GM12801 (cell line): ENCODE results near the gene RSPO4.

Experiments used
- CTCF ChIP-seq: IDR thresholded peaks from one replicate; pipeline ENCODE4 v1.5.1; 2011; ENCODE audit warnings: control low read depth; ENCODE audit not compliant: insufficient read length; ENCODE audit errors: extremely low read depth

Gene RSPO4

DNA sequence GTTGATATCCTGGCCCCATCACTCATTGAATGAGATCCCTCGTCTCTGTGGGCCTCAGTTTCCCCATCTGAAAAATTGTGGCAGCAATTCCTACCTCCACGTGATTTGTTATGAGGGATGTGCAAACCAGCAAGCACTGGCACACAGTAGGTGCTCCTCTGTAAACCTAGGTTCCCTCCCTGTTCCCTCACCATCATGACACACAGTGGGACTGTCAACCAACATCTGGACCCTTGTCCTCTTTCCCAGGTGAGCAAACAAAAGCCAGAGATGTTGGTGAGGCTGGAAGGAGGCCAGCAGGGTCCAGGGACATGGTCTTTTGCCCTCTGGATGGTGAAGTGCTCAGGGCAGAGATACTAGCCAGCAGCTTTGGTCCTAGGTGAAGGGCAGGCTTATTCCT lies 26.1 kb downstream of the RSPO4 start:
- no peak for TF ChIP-seq CTCF

GRCh38 chr20:973785-974194 lies 28.3 kb downstream of the RSPO4 start:
- TF ChIP-seq CTCF = no peak

DNA sequence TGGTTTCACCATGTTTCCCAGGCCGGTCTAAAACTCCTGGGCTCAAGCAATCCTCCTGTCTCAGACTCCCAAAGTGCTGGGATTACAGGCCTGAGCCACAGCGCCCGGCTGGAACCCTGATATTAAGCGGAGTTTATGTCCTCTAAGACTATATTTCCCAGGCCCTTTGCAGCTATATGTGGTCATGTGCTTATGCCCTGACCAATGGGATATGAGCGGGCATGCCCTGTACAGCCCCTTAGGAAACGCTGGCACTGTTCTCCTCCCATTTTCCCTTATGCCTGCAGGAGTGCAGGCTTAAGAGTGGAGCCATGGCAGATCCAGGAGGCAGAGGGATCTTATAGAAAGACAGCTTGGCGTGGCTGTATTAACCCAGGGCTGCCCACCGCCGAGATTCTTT lies 29.9 kb downstream of the RSPO4 start:
- TF ChIP-seq CTCF = no peak

DNA sequence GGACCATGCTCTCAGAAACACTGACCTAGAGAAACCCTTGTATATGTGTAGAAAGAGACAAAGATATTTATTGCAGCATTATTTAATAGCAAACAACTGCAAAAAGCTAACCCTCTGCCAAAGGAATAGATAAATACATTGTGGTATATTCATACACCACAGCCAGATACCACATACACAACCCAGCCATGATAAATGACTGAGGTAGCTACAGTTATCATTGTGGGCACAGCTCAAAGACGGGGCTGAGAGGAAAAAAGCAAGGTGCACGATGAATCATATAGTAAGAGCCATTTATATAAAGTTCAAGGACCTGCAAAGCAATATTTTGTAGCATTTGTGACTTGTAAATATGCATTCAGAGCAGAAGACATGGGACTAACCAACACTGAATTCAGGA lies 30.8 kb downstream of the RSPO4 start:
- no peak for TF ChIP-seq CTCF

GRCh38 chr20:969868-970267 lies 32.2 kb downstream of the RSPO4 start:
- TF ChIP-seq CTCF = no peak

GRCh38 chr20:967796-968742 lies 34.0 kb downstream of the RSPO4 start:
- no peak for TF ChIP-seq CTCF

DNA sequence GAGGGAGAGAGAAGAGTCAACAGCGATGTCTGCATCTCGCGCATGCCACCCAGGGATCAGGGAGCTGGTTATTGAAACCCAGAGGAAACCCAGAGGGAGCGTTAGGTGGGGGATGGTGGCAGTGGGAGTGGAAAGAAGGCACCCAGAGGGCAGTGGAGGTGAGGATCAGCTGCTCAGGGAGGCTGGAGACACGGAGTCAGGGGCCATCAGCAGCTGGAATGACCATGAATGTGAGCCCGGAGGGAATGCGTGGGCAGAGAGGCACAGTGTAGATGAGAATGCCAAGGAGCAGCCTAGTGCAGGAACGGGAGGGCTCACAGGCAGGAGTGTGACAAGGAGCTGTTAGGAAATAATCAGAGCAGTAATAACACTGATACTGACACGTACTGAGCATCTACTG lies 36.2 kb downstream of the RSPO4 start:
- TF ChIP-seq CTCF = no peak

DNA sequence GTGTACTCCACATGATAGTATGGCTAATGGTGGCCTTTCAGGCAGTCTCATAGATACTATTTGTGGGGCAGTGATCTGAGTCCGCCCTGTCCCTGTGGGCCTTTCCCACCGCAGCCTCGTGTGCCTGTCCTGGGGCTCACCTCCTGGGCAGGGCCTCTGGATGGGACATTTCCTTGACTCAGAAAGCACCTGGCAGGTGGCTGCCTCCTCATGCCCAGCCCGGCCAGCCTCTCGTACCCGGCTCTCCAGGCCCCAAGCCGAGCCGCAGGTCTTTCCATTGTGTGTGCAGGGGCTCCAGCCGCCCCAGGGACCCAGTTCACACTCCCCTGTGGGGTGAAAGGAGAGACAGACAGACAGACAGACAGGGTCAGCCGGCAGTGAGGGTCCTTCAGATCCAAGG lies 38.3 kb downstream of the RSPO4 start:
- no peak for TF ChIP-seq CTCF
